GM18511 (cell line): ENCODE results near the gene MAPRE2.
A peak's percentile ranks its signal among the peaks of the same experiment; 100 is the strongest.

ENCODE experiments used
- ATAC-seq: cut with Tn5 transposase; IDR thresholded peaks from one replicate; pipeline ENCODE4 v1.9.1; 2021; ENCODE audit warnings: mild to moderate bottlenecking, moderate library complexity; ENCODE audit not compliant: unreplicated experiment

Gene MAPRE2

GRCh38 chr18:35118641-35119040 is 77.4 kb downstream of the MAPRE2 start:
- ATAC-seq = no peak

DNA sequence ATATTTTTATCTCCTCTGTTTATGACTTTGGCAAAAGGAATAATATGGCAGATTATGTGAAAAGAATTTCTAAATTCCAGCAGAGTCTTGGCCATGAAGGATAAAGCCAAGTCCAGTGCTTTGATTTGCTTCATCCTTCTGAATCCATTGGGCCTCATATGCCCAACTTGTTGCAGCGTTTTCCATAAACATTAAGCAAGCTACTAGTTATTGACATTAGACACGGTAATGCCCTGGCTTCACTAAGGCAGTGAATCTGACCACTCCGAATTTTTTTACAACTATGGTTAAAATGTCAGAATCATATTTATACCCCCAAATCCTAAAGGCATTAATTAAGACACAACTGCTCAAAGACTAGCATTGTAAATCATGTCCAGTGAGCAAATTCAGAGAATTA is 79.8 kb downstream of the MAPRE2 start:
- ATAC-seq = no peak

DNA sequence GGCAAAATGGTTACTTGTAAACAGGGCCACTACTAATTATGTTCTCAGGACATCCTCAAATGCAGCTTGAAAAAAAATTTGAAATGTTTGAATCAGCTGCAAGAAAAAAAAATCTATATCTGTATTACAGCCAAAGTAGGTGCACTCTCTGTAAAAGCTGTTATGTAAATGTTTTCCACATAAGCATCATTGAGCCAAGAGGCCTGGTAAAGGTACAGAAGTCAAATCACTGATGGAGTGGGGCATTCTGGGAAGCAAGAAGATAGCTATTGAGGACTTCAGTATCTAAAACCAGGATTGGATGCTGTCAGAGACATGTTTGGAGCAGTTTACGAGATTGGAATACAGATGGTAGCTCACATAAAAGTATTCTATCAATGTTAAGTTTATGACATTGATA is 80.3 kb downstream of the MAPRE2 start:
- ATAC-seq = no peak

DNA sequence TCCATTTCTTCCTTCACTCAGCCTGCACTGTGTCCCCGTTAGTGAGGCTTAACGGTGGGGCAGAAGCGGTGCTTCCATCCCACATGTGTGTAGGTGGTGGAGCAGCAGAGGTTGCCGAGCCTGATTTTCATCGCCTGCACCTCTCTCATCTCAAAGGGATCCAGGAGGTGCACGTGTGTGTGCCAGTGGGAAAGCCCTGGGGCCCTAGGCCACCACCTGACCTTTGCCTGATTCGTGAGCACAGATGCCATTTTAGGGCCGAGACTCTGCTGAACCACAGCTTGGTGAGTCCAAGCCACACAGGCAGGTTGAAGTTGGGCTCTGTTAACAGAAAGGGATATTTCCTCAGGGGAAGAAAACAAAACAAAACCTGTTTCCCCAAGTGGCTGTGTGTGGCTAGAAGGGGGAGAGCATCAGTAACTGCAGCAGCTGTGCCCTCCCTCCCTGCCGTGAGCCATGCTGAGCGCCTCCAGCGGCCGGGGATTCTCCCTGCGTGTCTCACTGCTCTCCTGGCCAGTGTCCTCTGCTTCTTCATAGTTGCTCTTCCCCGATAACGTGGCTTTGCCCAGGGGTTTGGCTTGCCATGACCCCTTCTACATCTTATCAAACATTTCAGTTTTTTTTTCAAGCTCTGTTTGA is 81.5 kb downstream of the MAPRE2 start:
- ATAC-seq = peak; percentile 70

GRCh38 chr18:35123811-35124210 is 82.6 kb downstream of the MAPRE2 start:
- ATAC-seq = no peak

- ATAC-seq = peak; percentile 47
Measured at GRCh38 chr18:35127201-35127600, 86.0 kb downstream of the MAPRE2 start.

GRCh38 chr18:35128675-35129074 is 87.5 kb downstream of the MAPRE2 start:
- no peak for ATAC-seq

GRCh38 chr18:35130236-35130635 is 89.0 kb downstream of the MAPRE2 start:
- ATAC-seq = no peak

DNA sequence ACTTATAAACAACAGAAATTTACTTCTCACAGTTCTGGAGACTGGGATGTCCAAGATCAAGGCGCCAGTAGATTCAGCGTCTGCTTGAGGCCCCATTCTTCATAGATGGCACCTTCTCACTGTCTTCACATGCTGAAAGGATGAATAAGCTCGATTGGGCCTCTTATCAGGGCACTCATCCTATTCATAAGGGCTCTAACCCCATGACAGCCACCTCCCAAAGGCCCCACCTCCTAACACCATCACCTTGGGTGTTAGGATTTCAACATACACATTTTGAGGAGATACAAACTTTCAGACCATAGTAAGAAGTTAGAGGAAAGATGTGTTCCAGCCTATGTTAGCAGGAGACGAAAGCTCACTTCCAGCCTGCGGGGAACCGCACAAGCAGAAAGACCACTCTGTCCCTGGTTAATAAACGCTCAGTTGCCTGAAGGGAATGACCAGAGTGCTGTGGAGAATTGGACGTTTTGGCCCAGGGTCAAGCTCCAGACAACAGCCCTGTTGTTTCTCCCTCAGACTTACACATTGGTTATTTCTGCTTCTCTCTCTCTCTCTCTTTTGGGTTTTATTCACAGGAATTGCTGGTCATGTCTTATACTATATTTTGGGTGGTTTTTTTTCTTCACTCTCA is 90.3 kb downstream of the MAPRE2 start:
- ATAC-seq = no peak

DNA sequence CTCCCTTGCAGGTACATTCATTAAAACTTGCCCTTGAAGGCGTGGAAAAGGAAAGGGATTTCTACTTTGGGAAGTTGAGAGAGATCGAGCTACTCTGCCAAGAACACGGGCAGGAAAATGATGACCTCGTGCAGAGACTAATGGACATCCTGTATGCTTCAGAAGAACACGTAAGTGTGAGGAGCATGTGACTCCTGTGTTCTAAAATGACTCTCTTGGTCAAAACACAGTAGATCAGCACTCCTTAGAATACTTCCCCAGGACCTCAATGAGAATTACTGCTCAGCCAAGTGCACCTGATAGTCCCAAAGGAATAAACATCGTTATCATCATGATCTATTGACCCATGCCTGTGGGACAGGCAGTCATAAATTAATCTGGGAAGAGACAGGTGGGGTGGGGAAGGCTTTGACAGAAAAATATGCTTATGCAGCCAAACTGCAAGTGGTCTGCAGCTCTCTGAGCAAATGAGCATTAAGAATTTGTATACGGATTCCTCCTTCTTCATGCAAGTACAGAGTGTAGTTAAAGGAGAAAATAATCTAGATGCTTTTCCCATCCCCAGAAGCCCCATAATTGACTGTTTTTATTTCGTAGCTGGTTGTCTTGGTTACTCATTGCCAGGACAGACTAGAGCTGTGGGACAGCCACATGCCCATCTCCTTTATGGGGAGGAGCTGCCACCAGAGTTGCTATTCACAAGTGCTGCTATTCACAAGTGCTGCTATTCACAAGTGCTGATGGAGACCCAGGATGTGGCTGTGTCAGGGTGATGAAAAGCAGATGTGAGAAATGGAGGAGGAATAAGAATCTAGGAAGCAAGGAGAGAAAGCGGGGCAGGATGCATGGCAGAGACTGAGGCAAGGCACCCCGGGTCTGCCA is 91.0 kb downstream of the MAPRE2 start:
- no peak for ATAC-seq

DNA sequence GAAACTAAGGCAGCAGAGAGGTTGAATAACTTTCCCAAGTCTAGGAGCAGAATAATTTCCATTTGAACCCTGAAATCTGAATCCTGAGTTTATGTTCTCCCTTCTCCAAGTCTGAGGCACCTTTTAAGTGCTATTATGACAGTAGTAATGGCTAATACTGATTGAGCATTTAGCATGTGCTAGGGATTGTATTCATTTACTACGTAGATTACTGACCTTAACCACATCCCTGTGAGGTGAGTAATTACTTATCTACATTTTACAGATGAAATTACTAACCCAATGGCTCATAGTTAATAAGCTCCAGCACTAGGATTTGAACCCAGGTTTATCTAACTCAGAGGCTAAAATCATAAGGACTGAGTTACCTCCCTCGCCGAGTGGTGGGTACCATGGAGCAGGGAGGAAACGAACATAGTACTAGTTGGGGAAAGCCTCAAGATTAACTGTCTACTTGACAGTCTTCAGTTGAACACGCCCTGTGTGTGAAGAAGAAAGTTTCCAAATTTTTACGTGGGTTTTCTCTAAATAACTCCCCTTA is 93.0 kb downstream of the MAPRE2 start:
- no peak for ATAC-seq

DNA sequence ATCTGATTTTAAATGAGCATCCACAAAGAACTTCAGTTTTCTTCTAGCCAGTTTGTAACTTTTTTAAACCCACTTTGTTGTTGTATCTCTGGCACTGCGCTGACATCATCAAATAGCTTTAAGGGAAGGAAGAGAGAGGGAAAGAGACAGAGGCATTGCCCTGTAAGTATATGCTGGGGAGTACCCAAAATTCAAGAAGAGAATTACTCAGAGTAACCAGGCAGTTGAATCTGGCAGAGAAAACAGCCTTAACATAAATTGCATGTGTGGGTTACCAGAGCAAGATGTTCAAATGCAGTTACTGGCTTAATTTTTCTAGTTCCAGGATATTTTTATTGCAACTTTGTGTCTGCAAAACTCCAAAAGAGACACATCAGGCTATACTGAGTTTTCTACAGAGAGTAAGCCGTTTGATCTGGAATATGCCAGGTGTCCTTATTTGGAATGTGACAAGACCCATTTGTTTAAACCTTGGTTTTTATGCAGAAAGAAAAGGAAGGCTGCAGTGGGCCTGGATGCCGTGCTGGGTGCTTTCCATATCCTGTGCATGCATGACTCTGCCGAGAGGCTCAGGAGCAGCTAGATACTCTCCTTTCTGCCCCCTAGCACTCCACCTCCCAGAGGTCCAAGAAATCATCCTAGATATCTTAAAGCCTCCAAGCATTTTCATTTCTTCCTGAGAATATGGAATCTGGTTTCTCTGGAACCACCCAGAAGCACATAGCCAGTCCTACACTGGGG is 93.7 kb downstream of the MAPRE2 start:
- no peak for ATAC-seq

DNA sequence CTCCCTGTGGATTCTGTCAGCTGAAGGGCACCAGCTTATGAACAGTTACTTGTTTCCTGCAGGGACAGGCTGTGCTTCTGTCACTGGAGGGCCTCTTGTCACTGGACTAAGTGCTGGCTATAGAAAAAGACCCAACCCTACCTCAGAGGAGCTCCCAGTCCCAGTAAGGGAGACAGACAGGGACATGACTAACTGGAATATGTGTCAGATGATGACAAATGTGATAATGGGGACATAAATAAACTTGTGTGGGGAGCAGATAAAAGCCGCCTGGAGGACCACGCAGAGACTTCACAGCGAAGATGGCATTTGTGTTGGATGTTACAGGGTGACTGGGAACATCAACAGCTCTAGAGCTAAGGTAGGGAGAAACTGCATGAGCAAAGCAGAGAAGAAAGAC is 95.0 kb downstream of the MAPRE2 start:
- no peak for ATAC-seq

DNA sequence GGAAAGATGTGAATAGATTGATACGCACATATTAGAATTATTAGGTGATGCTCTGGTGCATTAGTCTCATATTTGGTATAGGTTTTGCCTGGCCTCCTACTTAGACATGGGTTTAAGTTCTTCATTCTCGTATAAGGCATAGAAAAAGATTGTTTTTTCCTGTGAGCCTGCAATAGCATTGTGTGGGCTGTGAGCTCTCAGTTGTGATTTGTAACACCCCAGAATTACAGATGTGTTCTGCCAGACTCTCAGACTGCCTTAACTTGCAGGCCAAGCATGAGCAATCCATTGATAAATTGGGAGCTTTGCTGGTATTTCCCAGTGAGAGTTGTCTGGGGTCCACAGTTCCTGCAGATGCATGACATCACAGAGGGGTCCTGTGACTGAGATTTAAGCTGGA is 95.7 kb downstream of the MAPRE2 start:
- ATAC-seq = no peak

GRCh38 chr18:35137632-35138031 is 96.4 kb downstream of the MAPRE2 start:
- no peak for ATAC-seq

- ATAC-seq = no peak
Measured at GRCh38 chr18:35138773-35139172, 97.6 kb downstream of the MAPRE2 start.

DNA sequence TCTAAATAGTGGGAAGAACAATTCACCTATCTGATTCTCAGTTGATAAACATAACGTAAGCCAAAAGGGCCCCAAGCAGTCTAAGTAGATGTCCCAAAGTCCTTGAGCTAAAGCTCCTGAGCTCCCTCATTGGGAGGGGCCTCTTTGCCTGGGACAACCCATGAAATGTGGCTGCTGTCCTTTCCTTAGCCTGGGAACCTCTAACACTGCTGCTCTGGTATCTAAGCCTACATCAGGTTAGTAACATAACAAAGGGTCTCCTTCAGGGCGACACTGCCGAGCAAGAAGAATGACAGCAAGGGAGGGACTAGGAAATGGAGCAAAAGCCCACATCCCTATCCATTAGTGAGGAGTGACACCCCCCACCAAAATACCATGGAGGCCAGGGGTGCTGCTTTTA is 98.3 kb downstream of the MAPRE2 start:
- no peak for ATAC-seq

DNA sequence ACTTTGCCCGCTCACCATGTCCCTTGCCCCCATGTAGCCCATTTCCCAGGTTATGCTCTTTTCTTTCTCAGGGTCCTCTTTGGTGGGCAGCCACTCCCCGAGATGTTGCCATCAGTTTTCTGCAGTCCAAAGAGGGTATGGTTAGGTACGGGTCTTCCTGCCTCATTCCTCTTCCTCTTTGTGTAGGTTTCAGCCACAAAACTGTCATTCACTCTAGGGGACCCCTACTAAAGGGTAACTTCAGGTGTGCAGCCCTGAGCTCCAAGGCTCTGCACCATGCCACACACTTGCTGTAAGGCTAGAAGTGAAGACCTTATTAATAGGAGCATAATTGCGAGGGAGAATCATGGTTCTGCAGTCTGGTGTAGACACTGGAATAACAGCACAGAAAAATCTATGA is 99.9 kb downstream of the MAPRE2 start:
- ATAC-seq = no peak

- ATAC-seq = no peak
Measured at GRCh38 chr18:35141567-35142274, 100.5 kb downstream of the MAPRE2 start.

DNA sequence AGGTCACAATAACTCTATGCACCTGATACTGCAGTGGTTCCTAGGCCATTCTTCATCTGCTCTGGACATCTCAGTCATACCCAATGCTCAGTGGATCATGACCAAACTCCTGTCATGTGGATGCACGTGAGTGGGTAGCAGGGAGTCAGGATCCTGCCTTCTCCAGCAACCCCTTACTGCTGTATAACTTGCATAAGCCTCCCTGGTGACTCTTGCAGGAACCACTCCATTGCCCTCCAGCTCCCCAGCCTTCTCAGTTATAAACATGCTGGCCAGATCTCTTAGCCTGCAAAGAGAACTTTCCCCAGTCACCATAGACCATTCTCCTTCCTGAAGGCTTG is 101.0 kb downstream of the MAPRE2 start:
- ATAC-seq = no peak
